HG03520 (cell line): ENCODE measurements around the gene ATP6V1E1.

Source experiments
- ATAC-seq: cut with Tn5 transposase; IDR thresholded peaks from one replicate; pipeline ENCODE4 v1.9.1; 2021; ENCODE audit warnings: mild to moderate bottlenecking, moderate library complexity; ENCODE audit not compliant: unreplicated experiment

ATP6V1E1 gene

GRCh38 chr22:17548756-17549035 is 79.9 kb downstream of the ATP6V1E1 start:
- no peak for ATAC-seq

GRCh38 chr22:17548010-17548755 is 80.4 kb downstream of the ATP6V1E1 start:
- no peak for ATAC-seq

- no peak for ATAC-seq
Measured at GRCh38 chr22:17542452-17542851, 86.1 kb downstream of the ATP6V1E1 start.
